Occipital lobe (tissue), 2 donors: Measurements from ENCODE around the gene C11orf68. TPM values are rescaled to one million over a fixed set of nuclear protein-coding genes. Genes with fewer than 3 reads are reported as not detected.
"Not testable (repeated sequence)": the region's sequence is repeated elsewhere in the genome, so short reads cannot be mapped to it uniquely, and the experiment has no call there.

Source experiments
- DNase-seq: peaks from one replicate; lab custom pipeline; 2025; lab: John Stamatoyannopoulos, UW
- total RNA-seq: library from RNA; depleted of rRNA; stranded (reverse); fragments of >200 nt; gene quantifications from one replicate; pipeline ENCODE4 v1.2.3, GENCODE V29; 2014

C11orf68 gene
- total RNA-seq, 1 donor from 2014 or later, result 12.6 TPM

DNA sequence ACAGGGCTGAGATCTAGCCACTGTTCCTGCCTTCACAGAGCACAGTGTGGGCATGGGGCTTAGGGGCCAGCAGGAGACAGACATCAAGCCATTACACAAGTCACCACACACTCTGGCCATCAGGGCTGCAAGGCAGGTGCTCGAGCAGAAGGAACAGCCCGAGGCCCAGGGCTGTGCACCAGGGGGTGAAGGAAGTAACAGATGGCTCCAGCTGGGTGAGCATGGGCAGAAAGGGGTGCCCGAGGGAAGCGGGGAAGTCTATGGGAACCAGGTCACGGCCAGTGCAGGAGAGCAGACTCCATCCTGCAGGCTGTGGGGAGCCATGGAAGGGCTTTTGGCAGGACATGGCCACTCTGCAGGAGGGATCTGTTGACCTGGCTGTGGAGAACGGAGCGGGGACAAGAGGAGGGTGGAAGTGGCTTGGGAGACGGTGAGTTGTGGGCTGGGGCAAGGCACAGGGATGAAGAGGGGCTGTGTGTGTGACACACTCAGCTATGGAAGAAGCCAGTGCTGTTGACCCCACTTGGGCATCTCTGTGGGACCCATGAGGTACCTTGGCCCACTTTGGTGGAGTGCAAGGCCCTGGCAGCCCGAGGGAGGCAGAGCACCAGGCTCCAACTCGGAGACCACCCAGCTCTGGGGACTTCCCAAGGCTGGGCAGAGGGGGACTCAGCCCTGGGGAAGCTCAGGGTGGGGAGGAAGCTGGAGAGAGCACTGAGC lies 3.6 kb downstream of the C11orf68 start:
- DNase-seq, result no peak

GRCh38 chr11:65912845-65913244 lies 6.0 kb downstream of the C11orf68 start:
- DNase-seq, result no peak

DNA sequence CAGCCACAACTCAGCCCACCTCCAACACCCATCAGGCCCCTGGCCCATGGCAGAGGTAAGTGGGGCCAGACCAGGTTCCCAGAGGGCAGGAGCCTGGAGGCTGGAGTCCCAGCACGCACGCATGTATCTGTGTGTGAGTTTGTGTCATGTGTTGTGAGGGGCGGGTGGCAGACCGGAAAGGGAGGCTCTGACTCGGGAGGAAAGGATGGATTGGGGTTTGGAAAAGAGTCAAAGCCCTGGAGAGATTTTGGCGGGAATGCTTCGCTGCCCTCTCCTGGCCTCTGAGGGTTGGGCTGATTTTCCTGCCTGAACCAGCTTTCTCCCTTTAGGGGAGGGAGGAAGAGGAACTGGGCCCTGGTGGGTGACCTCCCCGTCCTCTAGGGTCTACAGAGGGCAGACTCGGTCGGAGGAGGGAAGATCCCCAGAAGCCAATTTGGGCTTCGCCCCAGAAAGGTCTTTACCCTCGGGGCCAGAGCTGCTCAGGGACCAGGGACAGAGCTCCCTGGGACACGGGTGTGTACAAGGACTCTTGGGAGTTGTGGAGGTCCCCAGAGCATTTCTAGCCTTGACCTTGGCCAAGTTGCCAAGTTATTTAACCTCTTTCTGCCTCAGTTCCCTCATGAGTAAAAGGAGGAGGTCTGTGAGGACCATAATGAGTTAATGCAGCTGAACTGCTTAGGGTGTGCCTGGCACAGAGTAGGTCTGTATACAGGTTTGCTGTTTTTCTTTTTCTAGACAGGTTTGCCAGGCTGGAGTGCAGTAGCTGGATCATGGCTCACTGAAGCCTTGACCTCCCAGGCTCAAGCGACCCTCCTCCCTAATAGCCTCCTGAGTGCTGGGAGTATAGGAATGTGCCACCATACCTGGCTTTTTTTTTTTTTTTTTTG lies 6.9 kb downstream of the C11orf68 start:
- DNase-seq, result no peak

DNA sequence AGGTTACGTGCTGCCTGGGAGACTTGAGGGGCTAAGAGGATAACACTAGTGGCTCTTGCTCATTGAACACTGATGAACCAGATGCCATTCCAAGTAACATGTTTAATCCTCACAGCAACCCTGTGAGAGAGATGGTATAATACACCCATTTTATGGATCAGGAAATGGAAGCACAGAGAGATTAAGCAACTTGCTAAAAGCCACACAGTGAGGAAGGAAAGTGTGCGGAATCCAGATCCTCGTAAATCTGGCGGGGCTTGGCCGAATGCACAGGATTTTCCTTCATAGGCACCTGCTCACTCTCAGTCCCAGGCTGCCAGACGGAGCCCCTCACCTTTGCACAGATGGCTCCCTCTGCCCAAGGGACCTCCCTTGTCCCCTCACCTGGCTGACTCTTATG lies 11.0 kb downstream of the C11orf68 start:
- DNase-seq, result no peak

- DNase-seq, result no peak
Measured at GRCh38 chr11:65906602-65907001, 12.3 kb downstream of the C11orf68 start.

DNA sequence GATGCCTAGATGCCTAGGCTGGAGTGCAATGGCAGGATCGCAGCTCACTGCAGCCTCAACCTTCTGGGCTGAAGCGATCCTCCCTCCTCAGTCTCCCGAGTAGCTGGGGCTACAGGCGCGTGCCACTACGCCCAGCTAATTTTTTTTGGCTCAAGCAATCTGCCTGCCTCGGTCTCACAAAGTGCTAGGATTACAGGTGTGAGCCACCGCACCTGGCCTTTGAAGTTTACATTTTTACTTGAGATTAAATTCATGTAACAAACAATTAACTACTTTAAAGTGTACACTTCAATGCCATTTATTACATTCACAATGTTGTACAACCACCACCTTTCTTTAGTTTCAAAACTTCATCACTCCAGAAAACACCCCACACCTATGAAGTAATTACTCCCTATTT lies 15.1 kb downstream of the C11orf68 start:
- DNase-seq, result no peak

DNA sequence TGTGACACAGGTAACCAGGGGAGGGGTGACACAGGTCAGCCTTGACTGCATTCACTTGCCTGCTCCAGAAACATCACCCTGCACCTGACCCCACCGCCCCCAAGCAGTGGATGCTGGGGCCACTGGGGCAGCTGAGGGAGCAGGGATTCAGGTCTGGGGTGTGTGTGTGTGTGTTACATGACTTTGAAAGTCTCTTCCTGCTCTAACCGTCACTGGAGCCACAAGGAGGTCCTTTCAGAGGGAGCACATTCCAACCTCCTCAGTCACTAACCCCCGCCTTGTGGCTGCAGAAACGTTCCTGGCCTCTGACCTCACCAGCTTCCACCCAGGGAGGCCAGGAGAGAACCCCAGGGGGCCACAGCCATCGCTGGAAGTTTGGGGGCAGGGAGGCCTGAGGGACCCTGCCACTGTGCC lies 15.8 kb downstream of the C11orf68 start:
- no peak for DNase-seq

DNA sequence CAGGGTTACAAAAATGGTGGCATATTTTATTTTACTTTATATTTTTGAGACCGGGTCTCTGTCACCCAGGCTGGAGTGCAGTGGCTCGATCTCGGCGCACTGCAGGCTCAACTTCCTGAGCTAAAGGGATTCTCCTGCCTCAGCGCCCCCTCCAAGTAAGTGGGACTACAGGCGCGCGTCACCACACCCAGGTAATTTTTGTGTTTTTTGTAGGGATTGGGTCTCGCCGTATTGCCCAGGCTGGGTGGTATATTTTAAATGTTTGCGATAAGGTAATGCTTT lies 18.0 kb downstream of the C11orf68 start:
- DNase-seq, result no peak

DNA sequence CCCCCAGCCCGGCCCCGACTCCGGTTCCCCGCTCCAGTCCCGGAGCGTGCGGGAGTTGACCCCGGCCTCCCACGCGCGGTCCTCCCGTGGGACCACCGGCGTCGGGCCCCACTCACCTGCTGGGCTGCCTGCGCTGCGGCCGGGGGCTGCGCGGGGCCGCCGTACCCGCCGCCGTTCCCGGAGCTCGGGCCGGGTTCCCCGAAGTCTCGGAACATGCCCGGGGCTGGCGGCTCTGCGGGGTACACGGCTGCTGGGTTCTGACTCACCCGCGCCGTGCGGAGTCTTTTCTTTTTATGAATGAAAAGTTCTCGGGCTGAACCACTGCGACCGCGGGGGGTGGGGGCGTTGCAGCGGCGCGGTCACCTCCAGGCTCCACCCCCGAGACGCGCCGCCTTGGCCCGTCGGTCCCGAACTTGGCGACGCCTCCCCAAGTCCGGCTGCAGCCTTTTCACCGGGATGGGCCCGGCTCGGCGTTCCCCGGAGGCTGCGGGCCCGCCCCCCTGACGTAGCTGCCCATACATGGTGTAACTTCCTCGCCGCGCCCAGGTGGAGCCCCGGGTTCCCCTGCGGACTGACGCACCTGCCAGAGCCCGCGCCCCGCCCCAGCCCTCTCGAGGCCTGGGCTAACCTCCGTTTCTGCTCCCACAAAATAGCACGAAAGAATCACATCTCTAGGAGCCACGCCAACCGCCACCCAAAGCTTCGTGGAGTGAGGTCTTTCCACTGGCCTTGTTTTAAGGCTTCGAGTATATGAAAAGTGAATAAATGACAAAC lies 18.6 kb downstream of the C11orf68 start, which contains the start of gene FOSL1:
Gene FOSL1, minus strand, starts transcription at position 264 of the 774 bp plus-strand sequence. Its CDS starts 49 bp downstream, at position 215.
- peak; percentile 63 for DNase-seq

DNA sequence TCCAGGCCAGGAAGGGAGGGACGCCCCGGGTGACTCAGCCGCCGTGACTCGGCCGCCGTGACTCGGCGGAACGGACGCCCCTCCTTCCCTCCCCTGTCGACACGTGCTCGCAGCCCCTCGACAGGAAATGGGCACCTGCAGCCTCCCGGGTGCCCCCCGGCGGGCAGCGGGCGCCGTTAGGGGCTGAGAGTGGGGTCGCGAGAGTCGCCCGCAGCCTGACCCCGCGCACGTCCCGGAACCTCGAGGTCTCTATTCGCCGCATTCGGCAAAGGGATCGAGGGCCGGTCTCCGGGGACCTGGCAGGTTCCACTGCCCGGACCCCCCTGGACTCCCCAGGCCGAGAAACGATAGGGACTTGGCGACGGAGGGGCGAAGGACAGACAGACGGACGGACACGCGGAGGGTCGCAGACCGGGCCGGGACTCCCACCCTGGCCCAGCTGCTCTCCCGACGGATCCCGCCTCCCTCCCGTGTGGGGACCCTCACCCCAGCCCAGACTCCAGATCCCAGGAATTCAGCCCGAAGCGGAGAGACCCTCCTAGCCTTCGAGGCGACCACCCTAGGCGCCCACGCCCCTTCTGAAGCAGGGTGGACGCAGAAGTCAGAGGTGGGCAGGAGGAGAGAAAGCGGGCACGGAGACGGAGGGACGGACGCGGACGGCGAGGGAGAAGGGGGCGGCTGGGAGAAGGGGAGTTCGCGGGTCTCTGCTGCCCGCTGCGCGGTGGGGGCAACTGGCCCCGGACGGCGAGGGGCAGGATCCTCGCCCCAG lies 19.3 kb downstream of the C11orf68 start:
- DNase-seq, result no peak

DNA sequence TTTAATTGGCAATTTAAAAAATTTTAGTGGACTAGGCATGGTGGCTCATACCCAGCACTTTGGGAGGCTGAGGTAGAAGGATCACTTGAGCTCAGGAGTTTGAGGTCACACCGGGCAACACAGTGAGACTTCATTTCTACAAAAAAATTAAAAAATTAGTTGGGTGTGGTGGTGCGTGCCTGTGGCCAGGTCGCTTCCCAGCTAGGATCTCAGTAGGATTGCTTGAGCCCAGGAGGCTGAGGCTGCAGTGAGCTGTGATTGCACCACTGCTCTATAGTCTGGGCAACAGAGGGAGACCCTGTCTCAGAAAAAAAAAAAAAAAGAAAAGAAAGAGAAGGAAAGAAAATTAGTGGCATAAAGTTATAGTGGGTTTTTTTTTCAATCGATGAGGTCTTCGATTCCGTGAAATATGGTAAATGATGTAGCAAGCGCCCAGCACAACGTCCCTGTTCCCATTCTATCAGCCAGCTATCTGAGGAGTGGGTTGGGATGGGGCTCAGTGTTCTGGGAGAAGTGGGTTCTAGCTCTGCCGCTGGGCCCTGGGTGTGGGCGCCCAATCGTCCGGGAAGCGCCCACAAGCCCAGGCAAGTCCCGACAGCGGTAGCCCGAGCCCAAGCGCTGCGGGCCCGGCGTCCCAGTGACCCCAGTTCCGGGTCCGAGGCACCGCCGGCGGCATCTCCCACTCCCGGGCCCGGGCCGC lies 20.1 kb downstream of the C11orf68 start:
- DNase-seq, result no peak

DNA sequence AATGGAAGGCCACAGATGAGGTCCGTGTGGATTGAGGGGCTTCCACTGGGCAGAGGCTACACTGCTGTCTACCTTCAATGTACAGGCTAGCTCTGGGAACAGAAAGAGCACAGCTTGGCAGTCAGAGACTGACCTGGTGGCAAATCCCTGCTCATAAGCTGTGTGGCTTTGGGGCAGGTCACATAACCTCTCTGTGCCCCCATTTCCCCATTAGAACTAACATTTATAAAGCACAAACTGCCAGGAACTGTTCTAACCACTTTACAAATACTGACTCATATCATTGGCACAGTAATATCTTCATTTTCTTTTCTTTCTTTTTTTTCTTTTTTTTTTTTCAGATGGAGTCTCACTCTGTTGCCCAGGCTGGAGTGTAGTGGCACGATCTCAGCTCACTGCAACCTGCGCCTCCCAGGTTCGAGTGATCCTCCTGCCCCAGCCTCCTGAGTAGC lies 21.8 kb downstream of the C11orf68 start:
- no peak for DNase-seq

DNA sequence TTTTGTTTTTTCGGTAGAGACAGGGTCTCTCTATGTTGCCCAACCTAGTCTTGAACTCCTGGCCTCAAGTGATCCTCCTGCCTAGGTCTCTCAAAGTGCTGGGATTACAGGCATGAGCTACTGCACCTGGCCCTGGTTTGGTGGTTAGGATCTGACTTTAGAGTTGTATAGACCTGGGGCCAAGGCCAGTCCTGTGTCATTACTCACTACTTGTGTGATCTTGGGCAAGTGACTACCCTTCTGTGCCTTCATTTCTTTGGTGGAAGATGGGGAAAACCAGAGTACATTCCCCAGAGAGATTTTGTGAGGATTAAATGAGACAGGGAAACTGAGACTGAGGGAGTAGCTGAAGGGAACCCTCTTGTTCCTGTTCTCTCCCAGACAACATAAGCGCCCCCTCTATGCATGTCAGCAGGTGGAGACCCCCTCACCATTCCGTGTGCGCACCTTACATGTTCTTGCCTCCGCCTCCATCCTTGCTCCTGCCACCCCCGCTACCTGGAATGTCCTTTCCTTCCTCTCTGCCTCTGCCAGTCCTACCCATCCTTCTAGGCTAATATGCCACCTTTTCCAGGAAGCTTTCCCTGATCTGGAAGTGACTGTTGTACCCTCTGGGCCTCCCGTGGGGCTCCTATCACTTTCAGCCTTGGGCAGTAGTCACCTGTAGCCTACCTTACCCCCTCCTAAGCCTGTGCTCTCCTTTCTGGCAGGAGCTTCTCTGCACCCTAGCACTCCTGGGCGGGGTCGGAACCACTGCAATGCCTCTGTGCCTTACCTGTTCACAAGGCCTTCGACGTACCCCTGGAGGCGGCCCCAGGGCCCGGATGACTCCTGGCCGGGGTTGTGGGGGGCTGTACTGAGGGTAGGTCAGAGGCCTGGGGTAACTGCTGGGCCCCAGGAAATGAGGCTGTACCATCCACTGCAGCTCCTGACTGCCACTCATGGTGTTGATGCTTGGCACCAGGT lies 22.5 kb downstream of the C11orf68 start:
- DNase-seq, result no peak

GRCh38 chr11:65895482-65895981 lies 23.3 kb downstream of the C11orf68 start:
- DNase-seq, result no peak

DNA sequence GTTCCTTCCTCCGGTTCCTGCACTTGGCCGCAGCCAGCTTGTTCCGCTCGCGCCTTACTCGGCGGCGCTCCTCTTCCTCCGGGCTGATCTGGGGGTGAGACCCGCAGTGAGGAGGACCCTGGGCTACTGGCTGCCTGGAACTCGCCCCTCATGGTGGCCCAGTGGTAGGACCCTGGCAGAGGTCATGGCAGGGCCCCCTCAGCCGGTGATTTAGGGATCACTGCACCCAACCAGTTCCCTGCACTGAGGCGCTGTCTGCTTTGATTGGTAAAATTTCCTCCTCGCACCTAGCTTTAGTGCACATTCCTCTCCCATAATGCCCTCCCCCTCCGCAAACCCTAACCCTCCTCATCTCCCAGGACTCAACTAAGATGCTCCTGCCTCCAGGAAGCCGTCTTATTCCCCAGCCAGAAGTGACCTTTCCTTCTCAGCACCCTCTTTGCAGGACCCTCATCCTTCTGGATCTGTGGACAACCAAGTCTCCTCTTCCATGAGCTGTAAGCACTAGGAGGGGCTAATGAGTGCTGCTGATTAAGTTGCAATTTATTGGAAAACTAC lies 24.7 kb downstream of the C11orf68 start:
- no peak for DNase-seq

- DNase-seq, result no peak
Measured at GRCh38 chr11:65892661-65893317, 26.1 kb downstream of the C11orf68 start.

GRCh38 chr11:65892137-65892540 lies 26.7 kb downstream of the C11orf68 start:
- not testable (repeated sequence) for DNase-seq
